ENCODE results near the gene SEMA6A. TPM values are rescaled to one million over a fixed set of nuclear protein-coding genes. Genes with fewer than 3 reads are reported as not detected.

The SEMA6A gene
- total and polyA plus RNA-seq, 2 of the 13 experiments (the other 11 are each of a cell fraction or from before 2014, with no cell fraction given) = 5.1 to 6.5 TPM

DNA sequence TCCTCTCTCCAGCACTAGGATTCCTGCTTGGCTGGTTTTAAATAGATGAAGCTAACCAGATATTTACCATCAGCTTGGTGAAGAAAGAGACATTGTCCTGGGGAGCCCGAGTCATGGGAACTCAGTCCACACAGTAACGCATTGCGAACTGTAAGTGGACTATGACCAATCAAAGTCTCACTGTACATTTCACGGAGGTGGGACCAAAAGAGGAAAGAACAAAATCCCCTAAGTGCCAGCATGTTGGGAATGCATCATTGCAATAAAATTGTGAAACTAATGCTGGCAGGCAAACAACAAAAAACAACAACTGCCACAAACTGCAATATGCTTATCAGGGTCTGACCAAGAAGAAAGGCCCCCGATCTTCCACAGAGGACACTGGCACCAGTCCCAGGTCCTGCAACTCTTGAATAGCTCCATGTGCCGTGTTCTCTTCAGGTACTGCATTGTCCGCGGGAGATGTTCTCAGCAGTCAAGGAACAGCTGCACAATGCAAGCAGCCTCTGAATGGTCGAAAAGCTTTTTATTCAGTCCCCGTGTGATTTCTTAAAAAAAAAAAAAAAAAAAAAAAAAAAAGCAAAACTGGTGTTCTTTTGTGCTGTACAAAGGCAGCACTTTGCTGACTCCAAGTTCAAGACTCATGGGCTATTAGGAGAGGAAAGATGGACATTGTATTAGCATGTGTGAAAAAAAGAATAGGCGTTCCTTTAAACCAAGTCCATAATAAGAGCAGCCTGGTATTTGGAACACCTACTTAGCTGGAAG lies 38.1 kb downstream of the SEMA6A start (continued):
- peak; percentile 76; the same call in 1 of the 2 replicates for TF ChIP-seq ZNF362 (CRISPR knock-in tag; IDR thresholded peaks at IDR 0.05; ENCODE audit: borderline replicate concordance)
- TF ChIP-seq NFIC (IDR thresholded peaks at IDR 0.05; ENCODE audit: low read length) = peak; percentile 45; the same call in 1 of the 2 replicates
- TF ChIP-seq, protein P1, sequence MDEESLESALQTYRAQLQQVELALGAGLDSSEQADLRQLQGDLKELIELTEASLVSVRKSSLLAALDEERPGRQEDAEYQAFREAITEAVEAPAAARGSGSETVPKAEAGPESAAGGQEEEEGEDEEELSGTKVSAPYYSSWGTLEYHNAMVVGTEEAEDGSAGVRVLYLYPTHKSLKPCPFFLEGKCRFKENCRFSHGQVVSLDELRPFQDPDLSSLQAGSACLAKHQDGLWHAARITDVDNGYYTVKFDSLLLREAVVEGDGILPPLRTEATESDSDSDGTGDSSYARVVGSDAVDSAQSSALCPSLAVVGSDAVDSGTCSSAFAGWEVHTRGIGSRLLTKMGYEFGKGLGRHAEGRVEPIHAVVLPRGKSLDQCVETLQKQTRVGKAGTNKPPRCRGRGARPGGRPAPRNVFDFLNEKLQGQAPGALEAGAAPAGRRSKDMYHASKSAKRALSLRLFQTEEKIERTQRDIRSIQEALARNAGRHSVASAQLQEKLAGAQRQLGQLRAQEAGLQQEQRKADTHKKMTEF (CRISPR knock-in tag; IDR thresholded peaks at IDR 0.05) = peak; percentile 42; the same call in 1 of the 2 replicates
- no peak for TF ChIP-seq ZNF430 (CRISPR knock-in tag; IDR thresholded peaks at IDR 0.05)
- TF ChIP-seq THRA (CRISPR knock-in tag; IDR thresholded peaks at IDR 0.05; ENCODE audit: borderline replicate concordance) = peak; percentile 45; the same call in 1 of the 2 replicates
- peak; percentile 70 for TF ChIP-seq FOSL2 (CRISPR knock-in tag; IDR thresholded peaks at IDR 0.05)
- TF ChIP-seq RXRB (CRISPR knock-in tag; IDR thresholded peaks at IDR 0.05; ENCODE audit: borderline replicate concordance) = peak; percentile 68; the same call in 1 of the 2 replicates
- TF ChIP-seq, protein P2, sequence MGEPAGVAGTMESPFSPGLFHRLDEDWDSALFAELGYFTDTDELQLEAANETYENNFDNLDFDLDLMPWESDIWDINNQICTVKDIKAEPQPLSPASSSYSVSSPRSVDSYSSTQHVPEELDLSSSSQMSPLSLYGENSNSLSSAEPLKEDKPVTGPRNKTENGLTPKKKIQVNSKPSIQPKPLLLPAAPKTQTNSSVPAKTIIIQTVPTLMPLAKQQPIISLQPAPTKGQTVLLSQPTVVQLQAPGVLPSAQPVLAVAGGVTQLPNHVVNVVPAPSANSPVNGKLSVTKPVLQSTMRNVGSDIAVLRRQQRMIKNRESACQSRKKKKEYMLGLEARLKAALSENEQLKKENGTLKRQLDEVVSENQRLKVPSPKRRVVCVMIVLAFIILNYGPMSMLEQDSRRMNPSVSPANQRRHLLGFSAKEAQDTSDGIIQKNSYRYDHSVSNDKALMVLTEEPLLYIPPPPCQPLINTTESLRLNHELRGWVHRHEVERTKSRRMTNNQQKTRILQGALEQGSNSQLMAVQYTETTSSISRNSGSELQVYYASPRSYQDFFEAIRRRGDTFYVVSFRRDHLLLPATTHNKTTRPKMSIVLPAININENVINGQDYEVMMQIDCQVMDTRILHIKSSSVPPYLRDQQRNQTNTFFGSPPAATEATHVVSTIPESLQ (CRISPR knock-in tag; conservative IDR thresholded peaks at IDR 0.05) = no peak
- TF ChIP-seq CHD2 (IDR thresholded peaks at IDR 0.05; ENCODE audit: low read depth, low read length) = no peak
- no peak for TF ChIP-seq CENPT (CRISPR knock-in tag; IDR thresholded peaks at IDR 0.05; ENCODE audit: low read depth)
- TF ChIP-seq, protein P3, sequence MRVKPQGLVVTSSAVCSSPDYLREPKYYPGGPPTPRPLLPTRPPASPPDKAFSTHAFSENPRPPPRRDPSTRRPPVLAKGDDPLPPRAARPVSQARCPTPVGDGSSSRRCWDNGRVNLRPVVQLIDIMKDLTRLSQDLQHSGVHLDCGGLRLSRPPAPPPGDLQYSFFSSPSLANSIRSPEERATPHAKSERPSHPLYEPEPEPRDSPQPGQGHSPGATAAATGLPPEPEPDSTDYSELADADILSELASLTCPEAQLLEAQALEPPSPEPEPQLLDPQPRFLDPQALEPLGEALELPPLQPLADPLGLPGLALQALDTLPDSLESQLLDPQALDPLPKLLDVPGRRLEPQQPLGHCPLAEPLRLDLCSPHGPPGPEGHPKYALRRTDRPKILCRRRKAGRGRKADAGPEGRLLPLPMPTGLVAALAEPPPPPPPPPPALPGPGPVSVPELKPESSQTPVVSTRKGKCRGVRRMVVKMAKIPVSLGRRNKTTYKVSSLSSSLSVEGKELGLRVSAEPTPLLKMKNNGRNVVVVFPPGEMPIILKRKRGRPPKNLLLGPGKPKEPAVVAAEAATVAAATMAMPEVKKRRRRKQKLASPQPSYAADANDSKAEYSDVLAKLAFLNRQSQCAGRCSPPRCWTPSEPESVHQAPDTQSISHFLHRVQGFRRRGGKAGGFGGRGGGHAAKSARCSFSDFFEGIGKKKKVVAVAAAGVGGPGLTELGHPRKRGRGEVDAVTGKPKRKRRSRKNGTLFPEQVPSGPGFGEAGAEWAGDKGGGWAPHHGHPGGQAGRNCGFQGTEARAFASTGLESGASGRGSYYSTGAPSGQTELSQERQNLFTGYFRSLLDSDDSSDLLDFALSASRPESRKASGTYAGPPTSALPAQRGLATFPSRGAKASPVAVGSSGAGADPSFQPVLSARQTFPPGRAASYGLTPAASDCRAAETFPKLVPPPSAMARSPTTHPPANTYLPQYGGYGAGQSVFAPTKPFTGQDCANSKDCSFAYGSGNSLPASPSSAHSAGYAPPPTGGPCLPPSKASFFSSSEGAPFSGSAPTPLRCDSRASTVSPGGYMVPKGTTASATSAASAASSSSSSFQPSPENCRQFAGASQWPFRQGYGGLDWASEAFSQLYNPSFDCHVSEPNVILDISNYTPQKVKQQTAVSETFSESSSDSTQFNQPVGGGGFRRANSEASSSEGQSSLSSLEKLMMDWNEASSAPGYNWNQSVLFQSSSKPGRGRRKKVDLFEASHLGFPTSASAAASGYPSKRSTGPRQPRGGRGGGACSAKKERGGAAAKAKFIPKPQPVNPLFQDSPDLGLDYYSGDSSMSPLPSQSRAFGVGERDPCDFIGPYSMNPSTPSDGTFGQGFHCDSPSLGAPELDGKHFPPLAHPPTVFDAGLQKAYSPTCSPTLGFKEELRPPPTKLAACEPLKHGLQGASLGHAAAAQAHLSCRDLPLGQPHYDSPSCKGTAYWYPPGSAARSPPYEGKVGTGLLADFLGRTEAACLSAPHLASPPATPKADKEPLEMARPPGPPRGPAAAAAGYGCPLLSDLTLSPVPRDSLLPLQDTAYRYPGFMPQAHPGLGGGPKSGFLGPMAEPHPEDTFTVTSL (CRISPR knock-in tag; IDR thresholded peaks at IDR 0.05; ENCODE audit: borderline replicate concordance) = peak; percentile 70; the same call in 1 of the 2 replicates
- TF ChIP-seq CCDC6 (CRISPR knock-in tag; IDR thresholded peaks at IDR 0.05) = peak; percentile 40; the same call in 1 of the 2 replicates
- TF ChIP-seq ZFP1 (CRISPR knock-in tag; IDR thresholded peaks at IDR 0.05) = peak; percentile 19; the same call in 1 of the 2 replicates
- peak; percentile 38 for TF ChIP-seq PATZ1 (CRISPR knock-in tag; IDR thresholded peaks at IDR 0.05)

Data from HepG2 (cell line).